K562 (cell line): Measurements from ENCODE around the gene OXNAD1. TPM values are rescaled to one million over a fixed set of nuclear protein-coding genes. Genes with fewer than 3 reads are reported as not detected.

Source experiments
- ARID3A ChIP-seq: IDR thresholded peaks from 2 replicates; pipeline ENCODE4 v1.6.1; 2012; ENCODE audit warnings: low read depth, low read length, improper control_type of control experiment, borderline replicate concordance
- ATF1 ChIP-seq, 2 experiments: fragments of 450-650 bp in 1 of 2; IDR thresholded peaks; 2 replicates each; pipeline ENCODE4 v1.6.1; 2016; ENCODE audit warnings: missing compliant biosample characterization in 1 of 2, missing genetic modification characterization in 1 of 2
- BHLHE40 ChIP-seq: IDR thresholded peaks from 2 replicates; pipeline ENCODE4 v1.6.1; 2011; ENCODE audit warnings: low read length, improper control_type of control experiment
- BRF1 ChIP-seq: IDR thresholded peaks from 3 replicates; pipeline ENCODE4 v1.6.1; 2011; ENCODE audit warnings: borderline replicate concordance, mild to moderate bottlenecking; ENCODE audit not compliant: insufficient read length; ENCODE audit errors: extremely low read depth
- CEBPG ChIP-seq, 3 experiments: fragments of 200-800 bp in 1 of 3; sonication (Bioruptor generic) in 1 of 3; sonication (generic) in 1 of 3; formaldehyde crosslinking in 1 of 3; IDR thresholded peaks in 2 of 3; conservative IDR thresholded peaks in 1 of 3; 2 replicates each; pipeline versions ENCODE4 v1.6.1 to v1.8.0; 2016 to 2022; ENCODE audit warnings: missing compliant biosample characterization in 2 of 3, missing genetic modification characterization in 2 of 3, mild to moderate bottlenecking in 1 of 3, missing genetic modification reagents in 1 of 3
- HDAC1 ChIP-seq, 2 experiments: fragments of 450-650 bp; IDR thresholded peaks; 2 replicates each; pipeline ENCODE4 v1.6.1; 2016 to 2017; ENCODE audit warnings: inconsistent platforms in 1 of 2, mild to moderate bottlenecking in 1 of 2, moderate library complexity in 1 of 2
- KLF10 ChIP-seq: fragments of 250-450 bp; sonication (Bioruptor Pico); IDR thresholded peaks from 2 replicates; pipeline ENCODE4 v1.6.1; 2021; ENCODE audit warnings: matching md5 sums
- MTA3 ChIP-seq: fragments of 450-650 bp; formaldehyde crosslinking; IDR thresholded peaks from 2 replicates; pipeline ENCODE4 v1.6.1; 2017; ENCODE audit warnings: mild to moderate bottlenecking, borderline replicate concordance
- NKRF ChIP-seq: fragments of 450-650 bp; IDR thresholded peaks from 2 replicates; pipeline ENCODE4 v1.6.1; 2016; ENCODE audit warnings: borderline replicate concordance
- POLR3A ChIP-seq: IDR thresholded peaks from 2 replicates; pipeline ENCODE4 v1.6.1; 2011; ENCODE audit warnings: borderline replicate concordance, mild to moderate bottlenecking, moderate library complexity; ENCODE audit not compliant: insufficient read length, insufficient read depth; ENCODE audit errors: extremely low read depth
- PURB ChIP-seq: sonication (generic); formaldehyde crosslinking; IDR thresholded peaks from 2 replicates; pipeline ENCODE4 v1.9.0; 2021; ENCODE audit warnings: low read depth, mild to moderate bottlenecking, missing genetic modification reagents
- RBFOX2 ChIP-seq: fragments of 200-400 bp; formaldehyde crosslinking; IDR thresholded peaks from 2 replicates; pipeline ENCODE4 v1.6.1; 2017; ENCODE audit warnings: low read depth, mild to moderate bottlenecking, low read length, moderate library complexity
- SIX5 ChIP-seq, 2 experiments: IDR thresholded peaks; 2 replicates each; pipeline ENCODE4 v1.6.1; 2011; ENCODE audit warnings: low read length in 2 of 2, borderline replicate concordance in 1 of 2, low read depth in 1 of 2, mild to moderate bottlenecking in 1 of 2, moderate library complexity in 1 of 2; ENCODE audit not compliant: insufficient read depth in 1 of 2
- ZBTB7A ChIP-seq: IDR thresholded peaks from 2 replicates; pipeline ENCODE4 v1.6.1; 2011; ENCODE audit warnings: low read depth, mild to moderate bottlenecking, low read length, moderate library complexity, borderline replicate concordance; ENCODE audit not compliant: control insufficient read depth
- ZKSCAN8 ChIP-seq: fragments of 200-800 bp; sonication (Bioruptor generic); IDR thresholded peaks from 2 replicates; pipeline ENCODE4 v1.6.1; 2016; ENCODE audit warnings: missing genetic modification characterization, missing compliant biosample characterization
- ZNF311 ChIP-seq: fragments of 250-450 bp; sonication (Bioruptor Pico); IDR thresholded peaks from 2 replicates; pipeline ENCODE4 v1.4.0; 2020; ENCODE audit warnings: mild to moderate bottlenecking, moderate library complexity
- ZNF384 ChIP-seq: IDR thresholded peaks from 2 replicates; pipeline ENCODE4 v1.6.1; 2012; ENCODE audit warnings: low read depth, low read length, improper control_type of control experiment
- ZNF766 ChIP-seq: fragments of 200-800 bp; sonication (Bioruptor generic); conservative IDR thresholded peaks from 2 replicates; pipeline ENCODE4 v1.6.1; 2016; ENCODE audit warnings: missing genetic modification characterization, missing compliant biosample characterization
- polyA plus RNA-seq, 8 experiments: library from polyadenylated mRNA; depleted of rRNA in 4 of 8; stranded (reverse) in 5 of 8; unstranded in 3 of 8; fragments of >200 nt; fragmentation: Nextera tagmentation in 2 of 8; fragmentation: Illumina TruSeq in 1 of 8; extraction: Ambion mirVana in 2 of 8; extraction: Trizol in 1 of 8; gene quantifications; 2 replicates each; pipeline versions ENCODE4 v1.2.1 to v1.2.3, GENCODE V29; 2011 to 2014; ENCODE audit warnings: inconsistent platforms in 1 of 8, missing spikeins in 1 of 8
- total RNA-seq, 7 experiments: library from RNA; depleted of rRNA in 6 of 7; stranded (reverse); fragments of >200 nt in 6 of 7; fragmentation: Illumina TruSeq in 2 of 7; extraction: Trizol in 2 of 7; gene quantifications; 2 replicates each; pipeline versions ENCODE4 v1.2.1 to v1.2.3, GENCODE V29; 2011 to 2021; ENCODE audit warnings: low replicate concordance in 1 of 7

Gene OXNAD1
- total and polyA plus RNA-seq, 9 of the 15 experiments (the other 6 are each of a cell fraction or from before 2014, with no cell fraction given) = 12.8 to 44.4 (median 41.1) TPM

- 0 out of 2 replicates have a peak, but pooled peaks have one; percentile 23 for TF ChIP-seq ZBTB7A
- no peak for TF ChIP-seq ZNF766 (CRISPR knock-in tag)
- no peak; a peak in 2 of 4 replicates for TF ChIP-seq HDAC1 (IDR thresholded peaks at IDR 0.05)
- no peak for TF ChIP-seq BRF1
- peak; percentile 48; the same call in 1 of the 2 replicates for TF ChIP-seq MTA3
- TF ChIP-seq ZKSCAN8 (CRISPR knock-in tag) = no peak
- TF ChIP-seq ARID3A = no peak
- no peak for TF ChIP-seq ZNF311
- no peak for TF ChIP-seq POLR3A
- TF ChIP-seq NKRF = peak; percentile 89
- no peak for TF ChIP-seq PURB (CRISPR knock-in tag)
- peak; percentile 97 for TF ChIP-seq RBFOX2
- peak; percentile 88 for TF ChIP-seq CEBPG (CRISPR knock-in tag; IDR thresholded peaks at IDR 0.05)
- TF ChIP-seq CEBPG (tag; conservative IDR thresholded peaks at IDR 0.05 in 1 of 2, IDR thresholded peaks at IDR 0.05 in 1 of 2) = peak; percentile 93 to 97
- peak; percentile 99 for TF ChIP-seq ATF1 (CRISPR knock-in tag; IDR thresholded peaks at IDR 0.05)
- TF ChIP-seq ATF1 (tag; IDR thresholded peaks at IDR 0.05) = peak; percentile 100
- no peak; the same call in 1 of the 2 replicates for TF ChIP-seq BHLHE40
- no peak for TF ChIP-seq ZNF384
- no peak for TF ChIP-seq KLF10 (CRISPR knock-in tag)
- TF ChIP-seq SIX5 (IDR thresholded peaks at IDR 0.05; ENCODE audit: borderline replicate concordance in 1 of 2, insufficient read depth in 1 of 2, low read depth in 1 of 2, low read length in 2 of 2) = peak; percentile 40 to 68; a peak in 3 of 4 replicates
Measured at GRCh38 chr3:16264708-16265454, at the start of gene OXNAD1, which contains the start of gene DPH3 (continued).
